A549 treated with Mapracorat at 1 μM for 4 hours (cell line): ENCODE data around the gene RPL41. TPM values are rescaled to one million over a fixed set of nuclear protein-coding genes. Genes with fewer than 3 reads are reported as not detected.

ENCODE experiments used
- total RNA-seq: library from RNA; stranded (reverse); fragments of 200-300 nt; extraction: Qiagen RNA extraction; gene quantifications from 5 replicates; pipeline ENCODE4 v1.2.3, GENCODE V29; 2022

RPL41 gene
- 5,582 to 6,195 TPM (median 5,751 TPM) in 5 replicates for total RNA-seq

GRCh38 chr12:56116267-56117081, at the start of gene RPL41:
TSS of gene RPL41 (plus strand) at chr12:56116633.

GRCh38 chr12:56079723-56080555, 36.5 kb upstream of the RPL41 start, which contains the start of gene ERBB3:
TSS of gene ERBB3 (plus strand) at chr12:56080165. CDS start at chr12:56080301, 136 bp downstream.

GRCh38 chr12:56104109-56104814, 12.2 kb upstream of the RPL41 start, which contains the start of gene PA2G4:
TSS of gene PA2G4 (plus strand) at chr12:56104559. CDS start at chr12:56104738, 179 bp downstream.

DNA sequence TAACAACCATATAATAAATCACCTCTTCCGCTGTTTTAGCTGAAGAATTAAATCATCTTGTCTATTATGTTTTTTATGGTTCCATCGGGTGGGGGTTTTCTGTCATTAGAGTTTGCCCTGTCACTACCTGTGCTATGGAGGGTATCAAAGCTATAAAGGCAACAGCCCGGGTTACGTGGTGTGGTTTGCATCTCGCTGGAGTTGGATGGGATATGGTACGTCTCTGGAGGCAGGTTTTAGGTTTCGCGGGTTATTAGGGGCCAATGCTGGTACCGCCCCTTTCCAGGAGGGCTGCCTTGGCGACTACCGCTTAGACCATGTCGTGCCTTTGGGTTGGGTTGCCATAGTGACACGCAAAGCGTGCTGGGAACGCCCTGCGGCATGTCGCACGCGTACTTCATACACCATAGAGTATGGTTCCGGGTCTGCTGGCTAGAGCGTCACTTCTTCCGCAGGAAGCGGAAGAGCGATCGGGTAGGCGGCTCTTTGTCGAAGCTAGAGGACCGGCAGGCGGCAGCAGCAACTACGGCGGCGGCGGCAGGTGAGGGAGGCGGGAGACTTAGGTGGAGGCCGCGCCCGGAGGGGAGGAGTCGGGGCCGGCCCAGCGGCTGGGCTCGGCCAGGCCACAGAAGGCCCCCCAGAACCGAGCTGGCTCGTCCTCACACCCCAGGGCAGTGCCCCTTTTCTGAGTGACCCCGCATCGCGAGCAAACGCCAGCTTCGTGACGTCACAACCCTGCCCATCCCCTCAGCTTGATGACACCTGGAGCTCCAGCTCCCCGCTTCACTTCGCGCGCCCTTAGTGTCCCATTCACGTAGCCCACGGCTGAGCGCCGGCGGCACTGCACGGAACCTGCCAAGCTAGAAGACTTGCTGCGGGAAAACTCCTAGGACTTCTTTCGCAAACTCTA, 1.6 kb downstream of the RPL41 start, which contains the start of gene ZC3H10:
ZC3H10 (plus strand) TSS at position 489 of the 910 bp plus-strand sequence. CDS start 2,297 bp downstream, outside the sequence.

GRCh38 chr12:56127888-56128669, 11.6 kb downstream of the RPL41 start, which contains the start of gene ESYT1:
TSS of gene ESYT1 (plus strand) at chr12:56128267. CDS start at chr12:56128320, 53 bp downstream.

GRCh38 chr12:56152132-56152755, 35.8 kb downstream of the RPL41 start, which contains the start of gene MYL6B:
TSS of gene MYL6B (plus strand) at chr12:56152587. CDS start at chr12:56153919, 1,332 bp downstream.

DNA sequence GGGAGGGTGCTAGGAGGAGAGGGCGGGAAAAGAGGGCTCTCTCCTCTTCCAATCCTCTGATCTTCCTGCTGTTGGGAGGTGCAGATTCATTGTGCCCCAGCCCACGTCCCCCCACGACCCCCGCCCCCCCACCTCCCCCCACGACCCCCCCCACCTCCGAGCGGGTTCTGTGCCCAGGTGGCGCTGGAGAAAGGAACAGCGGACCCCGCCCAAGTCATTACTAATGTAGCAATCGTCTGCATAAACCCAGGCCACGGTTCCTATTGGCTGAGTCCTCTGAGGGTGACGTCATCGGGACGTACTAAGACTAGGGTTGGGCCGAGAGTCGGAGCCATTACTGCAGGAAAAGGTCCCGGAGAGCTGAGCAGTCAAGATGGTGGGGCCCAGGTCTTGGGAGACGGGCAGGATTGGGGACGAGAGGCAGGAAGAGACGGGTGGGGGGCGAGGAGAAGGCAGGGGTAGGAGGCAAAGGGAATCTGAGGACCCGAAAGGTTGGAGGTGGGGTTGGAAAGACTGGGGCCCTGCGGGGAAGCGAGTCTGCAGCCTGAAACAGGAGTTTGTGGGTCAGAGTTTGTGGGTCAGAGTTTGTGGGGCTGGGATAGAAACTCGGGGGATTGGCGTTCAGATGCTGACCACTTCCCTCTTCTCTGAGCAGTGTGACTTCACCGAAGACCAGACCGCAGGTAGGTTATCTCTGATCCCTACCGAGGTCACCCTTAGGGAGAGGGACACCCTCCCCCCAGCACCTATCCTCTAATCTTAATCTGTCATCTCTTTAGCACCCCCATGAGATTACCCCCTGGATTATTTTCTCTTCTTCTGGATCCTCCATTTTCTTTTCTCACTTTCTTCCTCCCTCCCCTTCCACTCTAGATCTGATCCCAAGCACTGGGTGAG, 41.8 kb downstream of the RPL41 start, which contains the start of gene MYL6:
MYL6 (plus strand) TSS at position 331 of the 897 bp plus-strand sequence; CDS start at position 374, 43 bp downstream.

Other genes with a start within 250 kb of the RPL41 start
- gene PYM1, start 188.7 kb upstream of the RPL41 start, total RNA-seq, result 38.9 to 43.6 TPM (median 42.0 TPM) in 5 replicates
- 15.1 to 23.2 TPM (median 21.5 TPM) in 5 replicates for gene DGKA, start 185.5 kb upstream of the RPL41 start, total RNA-seq
- gene PMEL, start 150.6 kb upstream of the RPL41 start, total RNA-seq, result 1.1 to 1.5 TPM (median 1.1 TPM) in 5 replicates
- gene CDK2, start 149.8 kb upstream of the RPL41 start, total RNA-seq, result 46.7 to 61.3 TPM (median 54.7 TPM) in 5 replicates
- 26.2 to 32.9 TPM (median 31.6 TPM) in 5 replicates for gene RAB5B, start 142.6 kb upstream of the RPL41 start, total RNA-seq
- 7.4 to 10.1 TPM (median 9.1 TPM) in 5 replicates for gene SUOX, start 119.4 kb upstream of the RPL41 start, total RNA-seq
- gene IKZF4, start 95.6 kb upstream of the RPL41 start, total RNA-seq, result 2.0 to 3.0 TPM (median 2.8 TPM) in 5 replicates
- 669 to 784 TPM (median 751 TPM) in 5 replicates for gene RPS26, start 74.7 kb upstream of the RPL41 start, total RNA-seq
- 1.2 to 2.1 TPM (median 1.9 TPM) in 5 replicates for gene ERBB3, start 36.5 kb upstream of the RPL41 start, total RNA-seq
- 278 to 323 TPM (median 296 TPM) in 5 replicates for gene PA2G4, start 12.1 kb upstream of the RPL41 start, total RNA-seq
- gene ZC3H10, start 1.6 kb downstream of the RPL41 start, total RNA-seq, result 2.3 to 4.3 TPM (median 3.8 TPM) in 5 replicates
- gene ESYT1, start 11.6 kb downstream of the RPL41 start, total RNA-seq, result 64.8 to 72.3 TPM (median 67.4 TPM) in 5 replicates
- 78.6 to 81.2 TPM (median 79.0 TPM) in 5 replicates for gene MYL6B, start 36.0 kb downstream of the RPL41 start, total RNA-seq
- 2,090 to 3,072 TPM (median 2,247 TPM) in 5 replicates for gene MYL6, start 41.7 kb downstream of the RPL41 start, total RNA-seq
- gene SMARCC2, start 72.8 kb downstream of the RPL41 start, total RNA-seq, result 27.6 to 36.1 TPM (median 33.0 TPM) in 5 replicates
- 21.8 to 27.4 TPM (median 25.1 TPM) in 5 replicates for gene RNF41, start 105.3 kb downstream of the RPL41 start, total RNA-seq
- 56.6 to 61.3 TPM (median 57.8 TPM) in 5 replicates for gene NABP2, start 107.7 kb downstream of the RPL41 start, total RNA-seq
- gene SLC39A5, start 113.4 kb downstream of the RPL41 start, total RNA-seq, result not detected in 5 replicates
- gene ANKRD52, start 141.8 kb downstream of the RPL41 start, total RNA-seq, result 33.6 to 47.3 TPM (median 45.6 TPM) in 5 replicates
- 15.2 to 17.4 TPM (median 16.5 TPM) in 5 replicates for gene COQ10A, start 150.3 kb downstream of the RPL41 start, total RNA-seq
- 145 to 174 TPM (median 156 TPM) in 5 replicates for gene CS, start 183.7 kb downstream of the RPL41 start, total RNA-seq
- 120 to 149 TPM (median 142 TPM) in 5 replicates for gene CNPY2, start 199.4 kb downstream of the RPL41 start, total RNA-seq
- gene PAN2, start 217.4 kb downstream of the RPL41 start, total RNA-seq, result 10.8 to 22.0 TPM (median 14.5 TPM) in 5 replicates
- gene IL23A, start 222.3 kb downstream of the RPL41 start, total RNA-seq, result 0.22 to 0.64 TPM (median 0.33 TPM) in 5 replicates
- gene STAT2, start 243.5 kb downstream of the RPL41 start, total RNA-seq, result 9.5 to 13.7 TPM (median 12.0 TPM) in 5 replicates
- gene APOF, start 246.2 kb downstream of the RPL41 start, total RNA-seq, result not detected in 5 replicates